Measurements from ENCODE around the gene CD48. TPM values are rescaled to one million over a fixed set of nuclear protein-coding genes. Genes with fewer than 3 reads are reported as not detected.

Gene CD48
- total RNA-seq, 2 donors from 2014 or later = 434 to 816 TPM

DNA sequence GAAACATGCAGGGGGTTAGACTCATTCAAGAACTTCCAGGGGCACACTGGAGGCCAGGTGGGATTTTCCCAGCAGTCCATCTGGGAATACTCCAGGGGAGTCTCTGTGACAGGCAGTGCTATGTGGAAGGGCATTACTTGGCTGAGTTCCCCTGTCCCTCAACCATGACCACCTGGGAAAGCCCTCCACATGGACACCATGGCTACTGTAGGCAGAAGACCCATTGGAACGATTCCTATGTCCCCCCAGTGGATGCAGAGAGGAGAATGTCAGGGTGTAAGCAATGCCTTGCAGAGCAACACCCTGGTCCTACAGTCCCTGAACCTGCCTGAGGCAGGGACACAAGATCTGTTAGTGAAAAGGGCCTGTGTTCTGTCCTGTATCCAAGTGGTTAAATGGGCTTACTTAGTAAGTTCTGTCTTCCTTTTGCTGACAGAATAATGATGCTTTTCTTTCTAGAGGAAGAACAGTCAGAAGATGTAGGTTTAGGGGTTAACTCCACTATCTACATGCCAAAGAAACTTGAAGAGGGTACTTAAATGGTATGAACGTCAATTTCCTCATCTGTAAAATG lies 78.2 kb downstream of the CD48 start:
- Mint-ChIP-seq H3K36me3 (peaks cover 23% of the 10 kb centered on the region), H3K4me3 (peak overlapping the region; percentile 27), H3K9me3 (no peaks in the 10 kb centered on the region), H3K27me3 (peaks cover 0 to 5% of the 10 kb centered on the region in 2 donors), H3K4me1 (ENCODE audit: low read depth in 2 of 2) (peaks cover 68 to 73% of the 10 kb centered on the region in 2 donors), H3K27ac (peak overlapping the region; percentile 68 to 95)
- DNase-seq (ENCODE audit: low spot score) = no peak
- ATAC-seq = no peak

- H3K9me3 Mint-ChIP-seq = no peaks in the 10 kb centered on the region
- no peak for ATAC-seq
- peak overlapping the region; percentile 43 for H3K4me3 Mint-ChIP-seq
- no peak for DNase-seq (ENCODE audit: low spot score)
- peak overlapping the region; percentile 95 to 96 for H3K27ac Mint-ChIP-seq
- peaks cover 0 to 5% of the 10 kb centered on the region in 2 donors for H3K27me3 Mint-ChIP-seq
- H3K36me3 Mint-ChIP-seq = peaks cover 29% of the 10 kb centered on the region
- H3K4me1 Mint-ChIP-seq (ENCODE audit: low read depth in 2 of 2) = peaks cover 65 to 72% of the 10 kb centered on the region in 2 donors
Observed at GRCh38 chr1:160631983-160632625, 79.5 kb downstream of the CD48 start.

DNA sequence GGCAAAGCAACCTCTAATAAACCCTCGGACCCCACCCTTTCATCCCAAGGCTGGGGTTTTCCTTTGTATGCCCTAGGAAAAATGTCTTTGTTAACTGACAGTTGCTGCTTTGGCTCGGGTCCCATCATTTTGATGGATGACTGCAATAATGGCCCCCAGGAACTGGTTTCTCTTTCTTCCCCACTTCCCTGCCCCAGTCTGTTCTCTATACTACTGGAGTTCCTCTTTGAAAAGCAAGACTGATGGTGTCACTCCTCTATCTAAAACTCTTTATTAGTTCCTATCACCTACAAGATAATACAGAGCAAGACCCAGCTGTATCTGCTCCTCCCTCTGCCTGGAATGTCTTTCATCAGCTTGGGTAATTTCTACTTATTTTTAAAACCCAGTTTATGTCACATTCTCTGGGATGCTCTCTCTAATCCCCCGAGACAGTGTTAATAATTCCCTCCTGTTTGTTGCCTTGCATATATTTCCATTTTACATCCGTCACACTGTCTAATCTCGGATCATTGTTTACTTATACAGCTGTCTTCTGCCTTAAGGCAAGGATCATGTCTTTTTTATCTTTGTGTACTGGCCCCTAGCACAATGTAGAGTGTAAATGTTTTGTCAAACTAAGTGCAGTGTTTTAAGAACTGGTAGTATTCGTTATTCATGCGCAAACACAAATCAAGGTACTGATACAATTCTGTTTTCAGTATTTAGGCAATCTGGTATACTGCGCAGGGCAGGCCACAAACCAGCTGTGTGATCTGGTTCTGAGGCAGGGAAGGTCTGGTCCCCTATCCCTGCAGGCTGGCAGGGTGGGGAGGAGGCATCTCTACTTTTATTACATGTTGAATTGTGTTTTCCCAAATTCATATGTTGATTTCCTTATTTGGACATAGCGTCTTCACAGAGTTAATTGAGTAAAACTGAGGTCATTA lies 80.8 kb downstream of the CD48 start:
- Mint-ChIP-seq H3K27ac (peak overlapping the region; percentile 95 to 96), H3K36me3 (peaks cover 35% of the 10 kb centered on the region), H3K9me3 (peaks cover 3% of the 10 kb centered on the region), H3K4me3 (peak overlapping the region; percentile 43), H3K27me3 (peaks cover 0 to 5% of the 10 kb centered on the region in 2 donors), H3K4me1 (ENCODE audit: low read depth in 2 of 2) (peaks cover 66 to 72% of the 10 kb centered on the region in 2 donors)
- DNase-seq (ENCODE audit: low spot score) (no peak), ATAC-seq (no peak)

DNA sequence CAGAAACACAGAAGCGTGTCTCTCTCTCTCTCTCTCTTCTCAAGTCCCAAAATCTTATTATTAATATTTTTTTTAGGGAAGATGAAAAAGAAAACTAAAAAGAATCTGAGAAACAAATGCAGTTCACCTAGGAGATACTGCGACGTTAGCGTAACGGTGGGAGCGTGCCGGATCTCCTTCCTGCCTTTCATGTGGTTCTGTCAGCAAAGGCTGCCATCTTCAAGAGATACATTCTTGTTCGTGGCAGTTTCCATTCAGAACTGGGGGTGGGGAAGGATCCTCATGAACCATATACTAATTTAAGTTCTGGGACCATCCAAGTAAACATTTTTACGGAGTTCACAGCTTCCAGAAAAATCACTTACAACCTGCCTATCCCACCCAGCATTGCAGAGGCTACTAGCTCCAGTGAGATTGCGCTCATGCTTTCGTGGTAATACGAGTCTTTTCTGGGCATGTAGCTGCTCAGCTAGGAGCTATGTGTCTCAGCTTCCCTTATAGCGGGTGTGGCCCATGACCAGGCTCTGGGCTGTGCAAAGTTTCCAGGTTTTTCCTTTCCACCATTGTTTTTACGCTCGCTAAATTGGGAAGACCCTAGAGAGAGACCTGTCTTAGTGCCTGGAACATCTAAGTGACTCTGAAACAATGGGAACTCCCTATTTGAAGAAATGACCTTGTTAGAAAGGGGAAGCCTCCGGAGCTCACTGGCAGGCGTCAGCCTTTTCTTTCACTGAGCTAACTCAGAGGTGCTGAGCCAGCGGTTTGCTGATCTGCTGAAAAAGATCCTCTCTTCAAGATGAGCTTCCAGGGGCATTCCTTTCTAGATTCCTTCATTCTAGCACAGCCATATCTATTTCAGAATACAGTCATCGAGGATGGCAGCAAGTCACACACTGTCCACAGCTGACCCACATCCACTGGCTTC lies 82.1 kb downstream of the CD48 start:
- peak overlapping the region; percentile 95 to 96 for H3K27ac Mint-ChIP-seq
- peaks cover 43% of the 10 kb centered on the region for H3K36me3 Mint-ChIP-seq
- H3K4me1 Mint-ChIP-seq (ENCODE audit: low read depth in 2 of 2) = peaks cover 71 to 84% of the 10 kb centered on the region in 2 donors

GRCh38 chr1:160628799-160629263 lies 82.8 kb downstream of the CD48 start:
- Mint-ChIP-seq H3K4me3 (peak overlapping the region; percentile 90), H3K9me3 (peaks cover 3% of the 10 kb centered on the region), H3K4me1 (ENCODE audit: low read depth in 2 of 2) (peaks cover 73 to 84% of the 10 kb centered on the region in 2 donors), H3K27me3 (peaks cover 0 to 5% of the 10 kb centered on the region in 2 donors), H3K36me3 (peaks cover 42% of the 10 kb centered on the region), H3K27ac (peak overlapping the region; percentile 95 to 96)
- ATAC-seq (no peak), DNase-seq (ENCODE audit: low spot score) (no peak)

More for the DNA sequence above, 82.1 kb downstream of the CD48 start:
- ATAC-seq (no peak), DNase-seq (ENCODE audit: low spot score) (no peak)
- H3K9me3 Mint-ChIP-seq = peaks cover 3% of the 10 kb centered on the region
- peak overlapping the region; percentile 90 for H3K4me3 Mint-ChIP-seq
- H3K27me3 Mint-ChIP-seq = peaks cover 0 to 5% of the 10 kb centered on the region in 2 donors

Other genes starting within 250 kb of the CD48 start
- 10 to 100 TPM; 10.9 to 17.7 TPM for gene SLAMF6, start 188.6 kb downstream of the CD48 start, total RNA-seq
- gene CD84, start 132.3 kb downstream of the CD48 start, total RNA-seq = 10 to 100 TPM in 1 of 2 donors, 1 to 10 TPM in 1; 3.8 to 13.4 TPM
- 10 to 100 TPM; 52.1 to 86.2 TPM for gene SLAMF1, start 64.8 kb downstream of the CD48 start, total RNA-seq
- 1,000 to 10,000 TPM in 1 of 2 donors, 100 to 1,000 TPM in 1; 677 to 1,669 TPM for gene SLAMF7, start 27.4 kb upstream of the CD48 start, total RNA-seq
- gene LY9, start 84.4 kb upstream of the CD48 start, total RNA-seq = 1 to 10 TPM in 1 of 2 donors, under 1 TPM in 1; 0.92 to 1.2 TPM
- gene CD244, start 151.1 kb upstream of the CD48 start, total RNA-seq = 10 to 100 TPM; 36.6 to 64.4 TPM
- gene ITLN1, start 173.4 kb upstream of the CD48 start, total RNA-seq = not detected
- not detected for gene ITLN2, start 243.0 kb upstream of the CD48 start, total RNA-seq